Measurements from ENCODE around the gene SEPHS2. TPM values are rescaled to one million over a fixed set of nuclear protein-coding genes. Genes with fewer than 3 reads are reported as not detected.
A peak's percentile ranks its signal among the peaks of the same experiment; 100 is the strongest.

SEPHS2 gene
- total RNA-seq, 1 experiment from 2014 or later: 52.6 TPM

GRCh38 chr16:30445149-30445407 lies 596 bp downstream of the SEPHS2 start:
- Histone ChIP-seq H3K27ac (ENCODE audit: insufficient read length, low read depth, low read length) (no peak overlapping the region), H3K4me2 (ENCODE audit: insufficient read depth, insufficient read length, low read length) (peak overlapping the region; percentile 68), H4K20me1 (ENCODE audit: control insufficient read depth, insufficient read depth, insufficient read length) (no peaks in the 10 kb centered on the region), H2BK5ac (ENCODE audit: insufficient read length, low read length) (no peak overlapping the region), H2AFZ (ENCODE audit: low read length) (no peak overlapping the region), H2BK20ac (ENCODE audit: low read depth, low read length, poor library complexity, severe bottlenecking) (no peak overlapping the region), H4K5ac (ENCODE audit: insufficient read length, low read depth, low read length) (no peak overlapping the region), H3K23ac (ENCODE audit: insufficient read length, low read depth, low read length) (no peak overlapping the region), H2BK15ac (ENCODE audit: low read depth, low read length) (no peak overlapping the region), H2BK120ac (ENCODE audit: low read depth, low read length, poor library complexity, severe bottlenecking) (no peak overlapping the region), H2AK5ac (ENCODE audit: insufficient read length, low read length) (no peak overlapping the region), H3K27me3 (ENCODE audit: insufficient read depth, low read length) (no peaks in the 10 kb centered on the region), H4K8ac (replicated peaks; ENCODE audit: insufficient read length, low read depth, low read length) (no peak overlapping the region), H3K4ac (ENCODE audit: low read depth, low read length) (no peak overlapping the region), H3K79me2 (ENCODE audit: insufficient read depth, low read length) (no peaks in the 10 kb centered on the region; the same call in 1 of the 2 replicates), H3T11ph (ENCODE audit: low read length) (no peak overlapping the region), H3K9ac (ENCODE audit: extremely low read depth, insufficient read length, low read length) (peak overlapping the region; percentile 37), H3K23me2 (ENCODE audit: insufficient read length, low read depth, low read length, poor library complexity, severe bottlenecking) (peaks cover 5% of the 10 kb centered on the region), H4K91ac (ENCODE audit: insufficient read length, low read depth, low read length) (no peak overlapping the region), H3K4me1 (ENCODE audit: insufficient read depth, low read length) (peaks cover 3% of the 10 kb centered on the region; the same call in 1 of the 2 replicates), H3K56ac (ENCODE audit: insufficient read length, low read depth, low read length) (no peak overlapping the region), H3K18ac (ENCODE audit: insufficient read length, low read depth, low read length) (no peak overlapping the region), H2BK12ac (ENCODE audit: insufficient read length, low read depth, low read length) (no peak overlapping the region), H3K79me1 (ENCODE audit: insufficient read depth, low read depth, low read length, poor library complexity, severe bottlenecking) (no peaks in the 10 kb centered on the region), H3K9me3 (ENCODE audit: control insufficient read depth, low read depth, low read length) (no peaks in the 10 kb centered on the region), H3K14ac (ENCODE audit: insufficient read depth, low read length) (no peak overlapping the region)
- Mint-ChIP-seq H3K4me1 (peaks cover 14 to 18% of the 10 kb centered on the region in 2 experiments), H3K27ac (no peak overlapping the region; a peak in 1 of 7 replicates), H3K27me3 (ENCODE audit: low read depth) (peaks cover 21% of the 10 kb centered on the region), H3K9me3 (peaks cover 6 to 10% of the 10 kb centered on the region in 2 experiments; a peak in 3 of 5 replicates), H3K36me3 (ENCODE audit: insufficient read depth in 1 of 3, low read depth in 3 of 3) (peaks cover 15 to 27% (median 23%) of the 10 kb centered on the region in 3 experiments), H3K4me3 (peak overlapping the region; percentile 84 to 89)
- no peak for DNase-seq
- TF ChIP-seq CTCF (conservative IDR thresholded peaks at IDR 0.05): no peak
- WGBS (ENCODE audit: extremely low coverage, insufficient read length, low lambda C conversion rate): no CpG with 5 or more reads among the region's 11 CpGs
